SK-N-SH (cell line): Measurements from ENCODE around the gene OXT. TPM values are rescaled to one million over a fixed set of nuclear protein-coding genes. Genes with fewer than 3 reads are reported as not detected.

Experiments
- CTCF ChIA-PET: fragments of 300-600, 350-600 bp; formaldehyde crosslinking; extraction: SDS; loops from one replicate; lab custom pipeline; 2021; lab: Yijun Ruan, JAX
- POLR2A ChIA-PET: fragments of 350-600 bp; sonication (Branson Sonifier 250); formaldehyde crosslinking; extraction: SDS; loops from one replicate; lab custom pipeline; 2020; ENCODE audit warnings: antibody characterized with exemption, inconsistent platforms; lab: Yijun Ruan, JAX
- DNase-seq: peaks from one replicate; pipeline ENCODE4 v3.0.0; 2012
- H2AFZ ChIP-seq: fragments of 200-600 bp; sonication (generic); 2 replicates; pipeline ENCODE4 v1.8.1; 2016; ENCODE audit warnings: antibody characterized with exemption, mild to moderate bottlenecking, low read depth
- H3F3A ChIP-seq: fragments of 200-600 bp; sonication (generic); replicated peaks from 2 replicates; pipeline ENCODE3; 2016; ENCODE audit warnings: antibody characterized with exemption, mild to moderate bottlenecking; ENCODE audit not compliant: insufficient read depth
- H3K27ac ChIP-seq, 2 experiments: fragments of 200-500 bp in 1 of 2; fragments of 200-600 bp in 1 of 2; sonication (Bioruptor generic) in 1 of 2; sonication (generic), shearing (Covaris generic) in 1 of 2; 2 replicates each; pipeline versions ENCODE4 v1.5.1 to v1.6.1; 2014 to 2016; ENCODE audit warnings: low read depth in 2 of 2, inconsistent platforms in 1 of 2, low read length in 1 of 2, mild to moderate bottlenecking in 1 of 2, mixed read lengths in 1 of 2
- H3K27me3 ChIP-seq: fragments of 200-600 bp; sonication (generic), shearing (Covaris generic); 2 replicates; pipeline ENCODE4 v1.6.1; 2016; ENCODE audit warnings: mixed run types; ENCODE audit not compliant: insufficient read depth
- H3K36me3 ChIP-seq, 2 experiments: fragments of 200-500 bp in 1 of 2; fragments of 200-600 bp in 1 of 2; sonication (Bioruptor generic) in 1 of 2; sonication (generic) in 1 of 2; replicated peaks in 1 of 2; 2 replicates each; pipeline versions ENCODE3 to v1.5.1; 2014 to 2016; ENCODE audit warnings: low read length in 1 of 2, mild to moderate bottlenecking in 1 of 2; ENCODE audit not compliant: insufficient read depth in 2 of 2, control insufficient read depth in 1 of 2
- H3K4me1 ChIP-seq, 2 experiments: fragments of 200-500 bp in 1 of 2; fragments of 200-600 bp in 1 of 2; sonication (Bioruptor generic) in 1 of 2; sonication (generic), shearing (Covaris generic) in 1 of 2; 2 replicates each; pipeline versions ENCODE4 v1.5.1 to v1.6.1; 2014 to 2016; ENCODE audit warnings: low read depth in 1 of 2, low read length in 1 of 2, mixed run types in 1 of 2; ENCODE audit not compliant: insufficient read depth in 2 of 2, control insufficient read depth in 1 of 2
- H3K4me2 ChIP-seq: fragments of 200-600 bp; sonication (generic), shearing (Covaris generic); 2 replicates; pipeline ENCODE4 v1.6.1; 2017; ENCODE audit warnings: mixed run types
- H3K4me3 ChIP-seq, 2 experiments: fragments of 200-500 bp in 1 of 2; fragments of 200-600 bp in 1 of 2; sonication (Bioruptor generic) in 1 of 2; sonication (generic), shearing (Covaris generic) in 1 of 2; 2 replicates each; pipeline versions ENCODE4 v1.5.1 to v1.8.1; 2014 to 2016; ENCODE audit warnings: low read depth in 2 of 2, inconsistent platforms in 1 of 2, low read length in 1 of 2, mild to moderate bottlenecking in 1 of 2, mixed read lengths in 1 of 2, moderate library complexity in 1 of 2
- H3K79me2 ChIP-seq: fragments of 200-600 bp; sonication (generic); 2 replicates; pipeline ENCODE4 v1.8.1; 2017; ENCODE audit warnings: mild to moderate bottlenecking; ENCODE audit not compliant: insufficient read depth
- H3K9ac ChIP-seq: fragments of 200-600 bp; sonication (generic); 2 replicates; pipeline ENCODE4 v1.6.1; 2017; ENCODE audit warnings: mixed run types
- H3K9me2 ChIP-seq: fragments of 200-600 bp; sonication (generic); 2 replicates; pipeline ENCODE4 v1.6.1; 2017; ENCODE audit warnings: mixed run types
- H3K9me3 ChIP-seq: fragments of 200-600 bp; sonication (generic); 2 replicates; pipeline ENCODE4 v1.6.1; 2017; ENCODE audit warnings: mixed run types, mild to moderate bottlenecking, moderate library complexity
- H4K20me1 ChIP-seq: fragments of 200-600 bp; sonication (generic); 2 replicates; pipeline ENCODE4 v1.6.1; 2017; ENCODE audit warnings: mild to moderate bottlenecking, mixed run types; ENCODE audit not compliant: insufficient read depth
- ELF1 ChIP-seq: IDR thresholded peaks from 2 replicates; pipeline ENCODE4 v1.4.0; 2012
- EP300 ChIP-seq, 2 experiments: IDR thresholded peaks; 2 replicates each; pipeline versions ENCODE4 v1.4.0 to v1.6.1; 2012; ENCODE audit warnings: borderline replicate concordance in 1 of 2, low read depth in 1 of 2, low read length in 1 of 2
- EZH2phosphoT487 ChIP-seq: fragments of 200-600 bp; sonication (generic); IDR thresholded peaks from 2 replicates; pipeline ENCODE4 v1.6.1; 2017; ENCODE audit warnings: low read depth, mixed run types, mild to moderate bottlenecking, antibody characterized with exemption, moderate library complexity, borderline replicate concordance
- FOXJ3 ChIP-seq: sonication (generic); formaldehyde crosslinking; IDR thresholded peaks from 2 replicates; pipeline ENCODE4 v1.5.1; 2020; ENCODE audit warnings: mild to moderate bottlenecking, missing genetic modification reagents
- GATA2 ChIP-seq: sonication (generic); formaldehyde crosslinking; IDR thresholded peaks from 2 replicates; pipeline ENCODE4 v1.5.0; 2020; ENCODE audit warnings: mild to moderate bottlenecking, missing genetic modification reagents
- IRF3 ChIP-seq: fragments of 150-350 bp; IDR thresholded peaks from 2 replicates; pipeline ENCODE4 v1.6.1; 2016; ENCODE audit warnings: mild to moderate bottlenecking, low read depth, low read length
- JUND ChIP-seq: IDR thresholded peaks from 2 replicates; pipeline ENCODE4 v1.4.0; 2012
- MEF2A ChIP-seq: IDR thresholded peaks from 2 replicates; pipeline ENCODE4 v1.4.0; 2012; ENCODE audit warnings: low read depth, borderline replicate concordance
- POLR2AphosphoS5 ChIP-seq: IDR thresholded peaks from 2 replicates; pipeline ENCODE4 v1.6.1; 2012; ENCODE audit warnings: low read depth, low read length
- RCOR1 ChIP-seq: fragments of 150-350 bp; IDR thresholded peaks from 2 replicates; pipeline ENCODE4 v1.6.1; 2017; ENCODE audit warnings: antibody characterized with exemption, low read length
- REST ChIP-seq: IDR thresholded peaks from 2 replicates; pipeline ENCODE4 v1.6.1; 2012; ENCODE audit warnings: mild to moderate bottlenecking, low read depth, low read length, moderate library complexity
- RXRA ChIP-seq: IDR thresholded peaks from 2 replicates; pipeline ENCODE4 v1.4.0; 2012; ENCODE audit warnings: low read depth, mild to moderate bottlenecking, borderline replicate concordance
- SIN3A ChIP-seq: IDR thresholded peaks from 2 replicates; pipeline ENCODE4 v1.6.1; 2012; ENCODE audit warnings: low read depth, mild to moderate bottlenecking, low read length, moderate library complexity, borderline replicate concordance
- ZBTB33 ChIP-seq: IDR thresholded peaks from 2 replicates; pipeline ENCODE4 v1.4.0; 2012; ENCODE audit warnings: low read depth, borderline replicate concordance
- WGBS: methylation state at CpG from one replicate; pipeline ENCODE4 v1.1.6; 2017; ENCODE audit warnings: low lambda C conversion rate; 5-methylcytosine and 5-hydroxymethylcytosine counted together
- polyA plus RNA-seq, 3 experiments: library from polyadenylated mRNA; depleted of rRNA; stranded (reverse); fragments of >200 nt; gene quantifications; 2 replicates each; pipeline ENCODE4 v1.2.3, GENCODE V29; 2012

OXT gene
- polyA plus RNA-seq, 1 of the 3 experiments (the other 2 are of a cell fraction), result not detected

- peak; percentile 40 for DNase-seq
- POLR2A ChIA-PET, result no interaction called here
- TF ChIP-seq FOXJ3 (CRISPR knock-in tag), result no peak
- no peak for TF ChIP-seq JUND
- no peak overlapping the region for H3K9ac ChIP-seq
- H3K79me2 ChIP-seq, result no peaks in the 10 kb centered on the region
- H3K4me3 ChIP-seq, result no peak overlapping the region
- H3K36me3 ChIP-seq, result no peaks in the 10 kb centered on the region
- no peaks in the 10 kb centered on the region for H3K9me3 ChIP-seq
- 77% methylated on average over 31 of the region's 81 CpGs for WGBS
- CTCF ChIA-PET, result interaction anchor here (0.8 to 1.5 kb wide), 2 partner anchors 9 to 24 kb away, joined by 3 read pairs; no protein-coding TSS in a partner anchor
- H3K9me2 ChIP-seq, result no peaks in the 10 kb centered on the region
- no peaks in the 10 kb centered on the region for H3K27me3 ChIP-seq
- no peaks in the 10 kb centered on the region for H4K20me1 ChIP-seq
- H2AFZ ChIP-seq, result no peak overlapping the region
- no peaks in the 10 kb centered on the region for H3K4me1 ChIP-seq
- H3K27ac ChIP-seq, result no peak overlapping the region
- no peaks in the 10 kb centered on the region for H3F3A ChIP-seq
- no peak overlapping the region for H3K4me2 ChIP-seq
Observed at GRCh38 chr20:3092611-3093379, 21.4 kb downstream of the OXT start.

GRCh38 chr20:3093861-3094361 is 22.5 kb downstream of the OXT start:
- Histone ChIP-seq H3K9ac (no peak overlapping the region), H2AFZ (no peak overlapping the region), H4K20me1 (no peaks in the 10 kb centered on the region), H3K9me2 (no peaks in the 10 kb centered on the region), H3K9me3 (no peaks in the 10 kb centered on the region), H3K4me2 (no peak overlapping the region), H3K4me3 (no peak overlapping the region), H3K27ac (no peak overlapping the region), H3K27me3 (no peaks in the 10 kb centered on the region), H3K36me3 (no peaks in the 10 kb centered on the region), H3K79me2 (no peaks in the 10 kb centered on the region), H3F3A (no peaks in the 10 kb centered on the region), H3K4me1 (no peaks in the 10 kb centered on the region)
- WGBS, result 91% methylated on average over 9 of the region's 10 CpGs
- CTCF ChIA-PET, result no interaction called here
- TF ChIP-seq GATA2 (no peak), EP300 (IDR thresholded peaks at IDR 0.05; ENCODE audit: borderline replicate concordance in 1 of 2, low read depth in 1 of 2, low read length in 1 of 2) (no peak), REST (no peak), POLR2AphosphoS5 (no peak), ZBTB33 (no peak), EZH2phosphoT487 (no peak), SIN3A (no peak), RCOR1 (no peak), ELF1 (no peak), IRF3 (no peak), RXRA (no peak), MEF2A (no peak)
- POLR2A ChIA-PET, result no interaction called here
- DNase-seq, result no peak
